Choroid plexus epithelial cell (primary cell): ENCODE results near the gene SECTM1.

Experiments
- DNase-seq: peaks from one replicate; pipeline ENCODE4 v3.0.0-alpha.2; 2010; ENCODE audit warnings: low read depth
- H3K4me3 ChIP-seq: 2 replicates; pipeline ENCODE4 v1.5.1; 2011; ENCODE audit warnings: low read depth, mild to moderate bottlenecking, control low read depth, low read length, moderate library complexity
- CTCF ChIP-seq: conservative IDR thresholded peaks from 2 replicates; pipeline ENCODE4 v1.5.1; 2011; ENCODE audit warnings: low read depth, mild to moderate bottlenecking, control low read depth, inconsistent platforms, low read length, moderate library complexity

SECTM1 gene

GRCh38 chr17:82354804-82355308, 21.3 kb upstream of the SECTM1 start:
- no peak for TF ChIP-seq CTCF
- no peak overlapping the region for H3K4me3 ChIP-seq
- DNase-seq: no peak

GRCh38 chr17:82353484-82353883, 19.9 kb upstream of the SECTM1 start:
- TF ChIP-seq CTCF: no peak
- no peak overlapping the region for H3K4me3 ChIP-seq
- no peak for DNase-seq

- peak; percentile 96 for DNase-seq
- peak; percentile 93 for TF ChIP-seq CTCF
- H3K4me3 ChIP-seq: no peak overlapping the region
Measured at GRCh38 chr17:82351713-82352488, 18.3 kb upstream of the SECTM1 start.

DNA sequence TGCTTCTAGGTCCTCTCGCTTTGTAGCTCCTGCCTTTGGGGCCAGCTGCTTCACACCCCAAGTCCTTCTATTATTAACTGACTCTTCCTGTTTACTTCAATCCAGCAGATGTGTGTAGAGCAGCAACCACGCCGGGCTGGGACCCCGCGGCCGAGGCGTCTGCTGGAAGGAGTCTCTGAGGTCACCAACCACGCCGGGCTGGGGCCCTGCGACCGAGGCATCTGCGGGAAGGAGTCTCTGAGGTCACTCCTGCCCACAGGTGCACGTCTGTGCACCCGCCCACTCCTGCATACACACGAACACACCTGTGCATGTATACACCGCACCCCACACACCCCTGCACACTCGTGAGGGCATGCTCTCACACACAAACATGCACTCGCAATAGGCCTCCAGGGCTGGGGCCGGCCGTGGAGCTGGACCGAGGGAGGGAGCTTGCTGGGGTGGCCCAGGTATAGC, 17.7 kb upstream of the SECTM1 start:
- no peak for TF ChIP-seq CTCF
- no peak overlapping the region for H3K4me3 ChIP-seq
- no peak for DNase-seq

DNA sequence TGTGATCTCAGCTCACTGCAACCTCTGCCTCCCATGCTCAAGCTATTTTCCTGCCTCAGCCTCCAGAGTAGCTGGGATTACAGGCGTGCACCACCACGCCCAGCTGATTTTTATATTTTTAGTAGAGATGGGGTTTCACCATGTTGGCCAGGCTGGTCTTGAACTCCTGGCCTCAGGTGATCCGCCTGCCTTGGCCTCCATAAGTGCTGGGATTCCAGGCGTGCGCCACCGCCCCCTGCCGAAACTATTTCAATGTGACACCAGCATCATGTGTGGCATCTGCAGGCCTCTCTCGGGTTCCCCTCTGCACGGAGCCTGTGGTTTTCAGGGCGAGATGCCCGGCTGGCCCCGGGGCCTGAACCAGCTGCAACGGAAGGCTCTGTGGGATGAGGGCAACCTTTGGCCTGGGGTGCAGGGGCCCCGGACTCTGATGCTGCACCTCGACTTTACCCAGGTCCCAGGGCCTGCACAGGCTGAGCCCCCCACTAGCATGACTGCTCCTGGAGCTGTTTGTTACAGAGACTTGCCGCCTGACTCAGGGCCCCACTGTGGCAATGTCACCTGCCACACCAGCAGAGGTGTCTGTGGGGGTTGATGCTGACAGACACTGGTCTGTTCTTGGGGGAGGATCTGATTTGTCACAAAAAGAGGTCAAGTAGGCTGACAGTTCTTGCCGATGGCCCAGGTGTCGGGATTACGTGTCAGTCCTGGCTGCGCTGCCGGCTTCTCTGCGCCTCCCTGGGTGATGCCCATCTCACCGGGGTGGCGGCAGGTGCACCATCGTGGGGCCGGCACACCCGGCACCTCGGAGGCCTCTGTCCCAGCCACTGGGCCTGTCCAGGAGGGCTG, 16.8 kb upstream of the SECTM1 start:
- TF ChIP-seq CTCF: no peak
- H3K4me3 ChIP-seq: no peak overlapping the region
- no peak for DNase-seq

DNA sequence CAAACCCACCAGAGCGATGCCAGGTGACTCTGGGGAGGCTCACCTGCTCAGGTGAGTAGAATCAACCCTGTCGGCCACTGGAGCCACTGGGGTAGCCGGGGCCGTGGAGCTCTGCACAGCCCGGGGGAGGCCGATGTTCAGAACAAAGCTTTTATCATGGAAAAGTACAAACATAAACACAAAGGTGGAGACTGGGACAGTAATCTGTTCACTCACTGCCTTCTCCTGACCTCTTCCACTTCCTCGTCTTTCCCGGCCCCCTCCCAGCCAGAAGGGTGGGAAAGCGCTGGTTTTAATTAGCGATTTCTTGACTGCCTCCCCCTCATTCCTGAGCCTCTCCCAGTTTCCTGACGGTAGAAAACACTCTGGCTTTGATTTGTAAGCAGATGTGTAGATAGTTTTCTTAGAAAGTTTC, 15.7 kb upstream of the SECTM1 start:
- no peak overlapping the region for H3K4me3 ChIP-seq
- no peak for TF ChIP-seq CTCF

More for the DNA sequence above, 15.7 kb upstream of the SECTM1 start:
- DNase-seq: peak; percentile 13
